Neutrophil (primary cell): ENCODE measurements around the gene ZNF496.
"Not testable (repeated sequence)": the region's sequence is repeated elsewhere in the genome, so short reads cannot be mapped to it uniquely, and the experiment has no call there.

Experiments used
- H3K27ac ChIP-seq: fragments of 200-600 bp; sonication (generic); 2 replicates; pipeline ENCODE4 v1.5.1; 2016; ENCODE audit warnings: mild to moderate bottlenecking, moderate library complexity
- H3K27me3 ChIP-seq: fragments of 200-600 bp; sonication (generic); 2 replicates; pipeline ENCODE4 v1.6.0; 2016; ENCODE audit warnings: mild to moderate bottlenecking
- H3K36me3 ChIP-seq: fragments of 200-600 bp; sonication (generic); 2 replicates; pipeline ENCODE4 v1.5.1; 2017
- H3K4me1 ChIP-seq, 2 experiments: fragments of 200-600 bp in 1 of 2; sonication (generic) in 1 of 2; 1 replicate in 1 of 2; 2 replicates in 1 of 2; pipeline versions ENCODE4 v1.5.1 to v1.6.1; 2013 to 2016; ENCODE audit warnings: low read depth in 1 of 2, low read length in 1 of 2, mild to moderate bottlenecking in 1 of 2, moderate library complexity in 1 of 2; ENCODE audit not compliant: control insufficient read depth in 1 of 2, insufficient read depth in 1 of 2
- H3K4me3 ChIP-seq, 2 experiments: fragments of 200-600 bp in 1 of 2; sonication (generic) in 1 of 2; 1 replicate in 1 of 2; 2 replicates in 1 of 2; pipeline ENCODE4 v1.5.1; 2013 to 2016; ENCODE audit warnings: low read depth in 1 of 2, low read length in 1 of 2, mild to moderate bottlenecking in 1 of 2, moderate library complexity in 1 of 2
- H3K9me3 ChIP-seq: fragments of 200-600 bp; sonication (generic); 2 replicates; pipeline ENCODE4 v1.5.1; 2016
- TF ChIP-seq, protein P1 (sequence below): fragments of 200-600 bp; sonication (generic); IDR thresholded peaks from 2 replicates; pipeline ENCODE4 v1.5.1; 2016; ENCODE audit warnings: antibody characterized with exemption

The ZNF496 gene

DNA sequence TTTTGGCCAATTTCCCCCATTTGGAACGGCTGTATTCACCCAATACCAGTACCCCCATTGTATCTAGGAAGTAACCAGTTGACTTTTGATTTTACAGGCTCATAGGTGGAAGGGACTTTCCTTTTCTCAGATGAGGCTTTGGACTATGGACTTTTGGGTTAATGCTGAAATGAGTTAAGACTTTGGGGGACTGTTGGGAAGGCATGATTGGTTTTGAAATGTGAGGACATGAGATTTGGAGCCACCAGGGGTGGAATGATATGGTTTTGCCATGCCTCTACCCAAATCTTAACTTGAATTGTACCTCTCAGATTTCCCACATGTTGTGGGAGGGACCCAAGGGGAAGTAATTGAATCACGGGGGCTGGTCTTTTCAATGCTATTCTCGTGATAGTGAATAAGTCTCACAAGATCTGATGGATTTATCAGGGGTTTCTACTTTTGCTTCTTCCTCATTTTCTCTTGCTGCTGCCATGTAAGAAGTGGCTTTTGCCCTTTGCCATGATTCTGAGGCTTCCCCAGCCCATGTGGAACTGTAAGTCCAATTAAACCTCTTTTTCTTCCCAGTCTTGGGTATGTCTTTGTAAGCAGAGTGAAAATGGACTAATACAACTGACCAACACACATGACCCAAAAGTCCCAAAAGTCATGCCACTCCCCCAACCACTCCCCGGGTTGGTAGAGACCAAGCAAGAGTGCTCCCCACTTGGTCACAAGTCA, 35.4 kb upstream of the ZNF496 start:
- TF ChIP-seq, protein P1, sequence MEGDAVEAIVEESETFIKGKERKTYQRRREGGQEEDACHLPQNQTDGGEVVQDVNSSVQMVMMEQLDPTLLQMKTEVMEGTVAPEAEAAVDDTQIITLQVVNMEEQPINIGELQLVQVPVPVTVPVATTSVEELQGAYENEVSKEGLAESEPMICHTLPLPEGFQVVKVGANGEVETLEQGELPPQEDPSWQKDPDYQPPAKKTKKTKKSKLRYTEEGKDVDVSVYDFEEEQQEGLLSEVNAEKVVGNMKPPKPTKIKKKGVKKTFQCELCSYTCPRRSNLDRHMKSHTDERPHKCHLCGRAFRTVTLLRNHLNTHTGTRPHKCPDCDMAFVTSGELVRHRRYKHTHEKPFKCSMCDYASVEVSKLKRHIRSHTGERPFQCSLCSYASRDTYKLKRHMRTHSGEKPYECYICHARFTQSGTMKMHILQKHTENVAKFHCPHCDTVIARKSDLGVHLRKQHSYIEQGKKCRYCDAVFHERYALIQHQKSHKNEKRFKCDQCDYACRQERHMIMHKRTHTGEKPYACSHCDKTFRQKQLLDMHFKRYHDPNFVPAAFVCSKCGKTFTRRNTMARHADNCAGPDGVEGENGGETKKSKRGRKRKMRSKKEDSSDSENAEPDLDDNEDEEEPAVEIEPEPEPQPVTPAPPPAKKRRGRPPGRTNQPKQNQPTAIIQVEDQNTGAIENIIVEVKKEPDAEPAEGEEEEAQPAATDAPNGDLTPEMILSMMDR: no peak
- Histone ChIP-seq H3K27ac (no peak overlapping the region), H3K4me1 (peaks cover 4 to 9% of the 10 kb centered on the region in 2 experiments), H3K9me3 (no peaks in the 10 kb centered on the region), H3K36me3 (no peaks in the 10 kb centered on the region), H3K4me3 (no peak overlapping the region), H3K27me3 (no peaks in the 10 kb centered on the region)

DNA sequence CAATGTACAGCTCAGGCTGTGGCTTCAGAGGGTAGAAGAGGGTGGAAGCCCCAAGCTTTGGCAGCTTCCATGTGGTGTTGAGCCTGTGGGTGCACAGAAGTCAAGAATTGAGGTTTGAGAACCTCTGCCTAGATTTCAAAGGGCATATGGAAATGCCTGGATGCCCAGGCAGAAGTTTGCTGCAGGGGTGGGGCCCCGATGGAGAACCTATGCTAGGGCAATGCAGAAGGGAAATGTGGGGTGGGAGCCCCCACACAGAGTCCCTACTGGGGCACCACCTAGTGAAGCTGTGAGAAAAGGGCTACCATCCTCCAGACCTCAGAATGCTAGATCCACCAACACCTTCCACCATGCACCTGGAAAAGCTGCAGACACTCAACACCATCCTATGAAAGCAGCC, 34.7 kb upstream of the ZNF496 start:
- H3K36me3 ChIP-seq, H3K9me3 ChIP-seq, H3K4me1 ChIP-seq, H3K27me3 ChIP-seq, H3K4me3 ChIP-seq, H3K27ac ChIP-seq: not testable (repeated sequence)

DNA sequence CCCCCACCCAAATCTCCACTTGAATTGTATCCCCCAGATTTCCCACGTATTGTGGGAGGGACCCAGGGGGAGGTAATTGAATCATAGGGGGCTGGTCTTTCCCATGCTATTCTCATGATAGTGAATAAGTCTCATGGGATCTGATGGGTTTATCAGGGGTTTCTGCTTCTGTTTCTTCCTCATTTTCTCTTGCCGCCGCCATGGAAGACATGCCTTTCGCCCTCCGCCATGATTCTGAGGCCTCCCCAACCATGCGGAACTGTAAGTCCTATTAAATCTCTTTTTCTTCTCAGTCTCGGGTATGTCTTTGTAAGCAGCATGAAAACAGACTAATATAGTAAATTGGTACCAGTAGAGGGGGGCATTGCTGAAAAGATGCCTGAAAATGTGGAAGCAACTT, 33.4 kb upstream of the ZNF496 start:
- Histone ChIP-seq H3K9me3 (no peaks in the 10 kb centered on the region), H3K36me3 (no peaks in the 10 kb centered on the region), H3K27ac (no peak overlapping the region), H3K4me3 (no peak overlapping the region), H3K27me3 (no peaks in the 10 kb centered on the region), H3K4me1 (peaks cover 4 to 9% of the 10 kb centered on the region in 2 experiments)
- TF ChIP-seq, protein P1: no peak

DNA sequence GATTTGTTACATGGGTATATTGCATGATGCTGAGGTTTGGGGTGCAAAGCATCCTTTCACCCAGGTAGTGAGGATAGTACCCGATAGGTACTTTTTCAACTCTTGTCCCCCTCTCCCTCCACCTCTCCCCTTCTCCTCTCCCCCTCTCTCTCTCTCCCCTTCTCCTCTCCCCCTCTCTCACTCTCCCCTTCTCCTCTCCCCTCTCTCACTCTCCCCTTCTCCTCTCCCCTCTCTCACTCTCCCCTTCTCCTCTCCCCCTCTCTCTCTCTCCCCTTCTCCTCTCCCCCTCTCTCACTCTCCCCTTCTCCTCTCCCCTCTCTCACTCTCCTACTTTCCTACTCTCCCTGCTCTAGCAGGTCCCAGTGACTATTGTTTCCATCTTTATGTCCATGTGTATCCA, 31.3 kb upstream of the ZNF496 start:
- H3K4me1 ChIP-seq: peaks cover 0 to 14% of the 10 kb centered on the region in 2 experiments
- not testable (repeated sequence) for H3K36me3 ChIP-seq, H3K27ac ChIP-seq, H3K4me3 ChIP-seq, H3K27me3 ChIP-seq, H3K9me3 ChIP-seq

DNA sequence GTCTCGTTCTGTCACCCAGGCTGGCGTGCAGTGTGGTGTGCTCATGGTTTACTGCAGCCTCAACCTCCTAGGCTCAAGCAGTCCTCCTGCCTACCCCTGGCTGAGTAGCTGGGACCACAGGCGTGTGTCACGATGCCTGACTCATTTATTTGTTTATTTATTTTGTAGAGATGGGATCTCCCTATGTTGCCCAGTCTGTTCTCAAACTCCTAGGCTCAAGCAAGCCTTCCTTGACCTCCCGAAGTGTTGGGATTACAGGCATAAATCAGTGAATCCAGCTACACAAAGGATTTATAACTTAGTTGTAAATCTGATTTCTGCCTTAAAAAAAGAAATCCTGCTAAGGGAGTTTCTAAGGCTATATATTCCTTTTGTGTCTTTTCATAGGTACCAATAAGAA, 30.5 kb upstream of the ZNF496 start:
- H3K4me3 ChIP-seq: no peak overlapping the region
- TF ChIP-seq, protein P1: no peak
- H3K27me3 ChIP-seq: no peaks in the 10 kb centered on the region
- H3K4me1 ChIP-seq: peaks cover 0 to 14% of the 10 kb centered on the region in 2 experiments
- no peaks in the 10 kb centered on the region for H3K36me3 ChIP-seq
- H3K9me3 ChIP-seq: no peaks in the 10 kb centered on the region
- H3K27ac ChIP-seq: no peak overlapping the region

DNA sequence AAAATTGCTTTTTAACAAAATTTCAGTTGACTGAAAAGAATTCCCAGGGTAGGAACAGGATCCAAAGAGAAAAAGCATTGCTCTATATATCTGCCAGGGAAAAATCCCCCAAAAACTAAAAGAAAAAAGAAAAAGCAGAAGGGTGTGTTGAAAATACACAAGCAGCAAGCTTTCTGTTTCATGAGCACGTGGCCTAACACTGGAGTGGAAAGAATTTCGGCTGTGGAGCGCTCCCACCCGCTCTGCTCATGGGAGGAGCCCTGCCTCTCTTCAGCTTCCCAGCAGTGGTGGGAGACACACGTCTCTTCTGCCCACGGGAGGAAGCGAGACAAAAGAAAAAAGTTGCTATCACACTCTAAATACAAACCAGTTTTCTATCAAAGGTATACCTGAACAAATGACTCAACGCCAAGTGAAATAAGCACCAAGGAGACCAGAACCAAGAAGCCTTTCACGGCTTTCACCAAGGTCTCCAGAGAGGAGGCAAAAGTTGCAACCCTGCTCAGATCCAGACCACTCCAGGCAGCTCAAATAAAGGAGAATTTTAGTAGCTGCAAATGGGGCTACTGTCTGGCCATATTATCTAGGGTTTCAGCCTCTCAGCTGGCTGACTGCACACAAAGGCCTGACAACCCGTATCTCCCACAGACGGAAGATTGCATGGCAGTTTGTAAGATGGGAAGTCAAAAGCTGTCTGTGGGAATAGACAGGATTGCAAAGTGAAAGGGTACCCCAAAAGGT, 29.5 kb upstream of the ZNF496 start:
- H3K4me3 ChIP-seq: no peak overlapping the region
- no peak overlapping the region for H3K27ac ChIP-seq
- no peaks in the 10 kb centered on the region for H3K9me3 ChIP-seq
- TF ChIP-seq, protein P1: no peak
- peaks cover 0 to 14% of the 10 kb centered on the region in 2 experiments for H3K4me1 ChIP-seq
- H3K36me3 ChIP-seq: no peaks in the 10 kb centered on the region
- H3K27me3 ChIP-seq: no peaks in the 10 kb centered on the region
